OCI-LY1 (cell line): Measurements from ENCODE around the gene PIP4P1.

ENCODE experiments used
- CTCF ChIP-seq: fragments of 200-600 bp; sonication (generic), shearing (Covaris generic); IDR thresholded peaks from 2 replicates; pipeline ENCODE4 v1.5.1; 2017; ENCODE audit warnings: mild to moderate bottlenecking, antibody characterized with exemption, low read length, moderate library complexity, mixed read lengths
- EZH2 ChIP-seq: fragments of 200-600 bp; sonication (generic), shearing (Covaris generic); IDR thresholded peaks from 2 replicates; pipeline ENCODE4 v1.8.0; 2017; ENCODE audit warnings: borderline replicate concordance, mixed run types, mild to moderate bottlenecking, antibody characterized with exemption, low read length, moderate library complexity, mixed read lengths

- TF ChIP-seq CTCF (no peak), EZH2 (no peak)
These were observed 28.1 kb upstream of the PIP4P1 start for GRCh38 chr14:20489093-20489994.
